GM12878 (cell line): ENCODE measurements around the gene C11orf98. TPM values are rescaled to one million over a fixed set of nuclear protein-coding genes. Genes with fewer than 3 reads are reported as not detected.

ENCODE experiments used
- ATAC-seq: fragments of 200-7000 bp; cut with Tn5 transposase; 3 replicates; pipeline ENCODE4 v1.9.1; 2020; ENCODE audit warnings: mild to moderate bottlenecking, moderate library complexity
- BruUV-seq: library from RNA; stranded (reverse); fragments of 400-500 nt; replicated peaks from 2 replicates; lab custom pipeline; 2021; lab: Mats Ljungman, UMichigan
- CTCF ChIA-PET: fragments of 300-600 bp; sonication (Branson Sonifier 250); formaldehyde crosslinking; extraction: SDS; loops from one replicate; lab custom pipeline; 2021; ENCODE audit warnings: inconsistent platforms; lab: Yijun Ruan, JAX
- POLR2A ChIA-PET: fragments of 350-600 bp; formaldehyde crosslinking; extraction: SDS; loops from one replicate; lab custom pipeline; 2021; ENCODE audit warnings: inconsistent platforms; lab: Charles Lee
- RAD21 ChIA-PET: fragments of 300-600 bp; sonication (Branson Sonifier 250); formaldehyde crosslinking; loops from one replicate; lab custom pipeline; 2023; ENCODE audit warnings: antibody characterized with exemption; ENCODE audit not compliant: unreplicated experiment; lab: Charles Lee
- SMC1A ChIA-PET: fragments of 300-600 bp; sonication (Branson Sonifier 250); formaldehyde crosslinking; loops from one replicate; lab custom pipeline; 2023; ENCODE audit not compliant: unreplicated experiment, uncharacterized antibody; lab: Charles Lee
- DNase-seq: peaks from one replicate; pipeline ENCODE4 v3.0.0-alpha.2; 2011; ENCODE audit warnings: low read depth, low spot score
- FAIRE-seq: peaks from 3 replicates; lab custom pipeline; 2011; peaks lifted over from hg19 to GRCh38; lab: Jason Lieb, UNC
- H2AFZ ChIP-seq: 2 replicates; pipeline ENCODE4 v1.6.0; 2011; ENCODE audit warnings: low read depth, low read length, control low read depth; ENCODE audit not compliant: control insufficient read depth
- H3K27ac ChIP-seq: 2 replicates; pipeline ENCODE4 v1.5.1; 2011; ENCODE audit warnings: control low read depth; ENCODE audit not compliant: control insufficient read depth, insufficient read depth
- H3K27me3 ChIP-seq, 2 experiments: replicated peaks in 1 of 2; 2 replicates each; pipeline versions ENCODE4 v1.6.0 to v1.6.1; 2011; ENCODE audit warnings: low read length in 1 of 2; ENCODE audit not compliant: control insufficient read depth in 2 of 2, insufficient read depth in 2 of 2
- H3K36me3 ChIP-seq, 2 experiments: 2 replicates each; pipeline ENCODE4 v1.5.1; 2011; ENCODE audit warnings: low read length in 1 of 2; ENCODE audit not compliant: control insufficient read depth in 2 of 2, insufficient read depth in 2 of 2
- H3K4me1 ChIP-seq: 2 replicates; pipeline ENCODE4 v1.6.1; 2011; ENCODE audit warnings: mild to moderate bottlenecking, low read length, moderate library complexity, mixed read lengths; ENCODE audit not compliant: control insufficient read depth, insufficient read depth
- H3K4me2 ChIP-seq: 2 replicates; pipeline ENCODE4 v1.6.0; 2011; ENCODE audit warnings: control low read depth; ENCODE audit not compliant: control insufficient read depth, insufficient read depth
- H3K4me3 ChIP-seq: fragments of 200-600 bp; sonication (generic); 2 replicates; pipeline ENCODE4 v1.5.1; 2016
- H3K79me2 ChIP-seq: 2 replicates; pipeline ENCODE4 v1.6.0; 2011; ENCODE audit warnings: low read length; ENCODE audit not compliant: control insufficient read depth, insufficient read depth
- H3K9ac ChIP-seq: 2 replicates; pipeline ENCODE4 v1.8.0; 2011; ENCODE audit warnings: low read length, control low read depth, mixed read lengths; ENCODE audit not compliant: control insufficient read depth, insufficient read depth
- H3K9me3 ChIP-seq: replicated peaks from 3 replicates; pipeline ENCODE4 v1.5.1; 2011; ENCODE audit warnings: mild to moderate bottlenecking, low read length; ENCODE audit not compliant: control insufficient read depth, insufficient read depth
- H4K20me1 ChIP-seq: 2 replicates; pipeline ENCODE4 v1.6.0; 2011; ENCODE audit not compliant: control insufficient read depth, insufficient read depth
- E2F4 ChIP-seq: IDR thresholded peaks from 2 replicates; pipeline ENCODE4 v1.6.1; 2012; ENCODE audit warnings: low read depth, low read length, improper control_type of control experiment
- EP300 ChIP-seq, 2 experiments: fragments of 150-350 bp in 1 of 2; IDR thresholded peaks; 2 replicates each; pipeline ENCODE4 v1.6.1; 2011 to 2012; ENCODE audit warnings: low read depth in 2 of 2, low read length in 2 of 2, borderline replicate concordance in 1 of 2, improper control_type of control experiment in 1 of 2, inconsistent platforms in 1 of 2; ENCODE audit not compliant: control insufficient read depth in 1 of 2
- HDGF ChIP-seq: fragments of 450-650 bp; IDR thresholded peaks from 2 replicates; pipeline ENCODE4 v1.6.1; 2016; ENCODE audit warnings: antibody characterized with exemption
- MEF2A ChIP-seq: IDR thresholded peaks from 2 replicates; pipeline ENCODE4 v1.6.1; 2011; ENCODE audit warnings: low read depth, mild to moderate bottlenecking, low read length, moderate library complexity; ENCODE audit not compliant: insufficient read depth
- MTA2 ChIP-seq: fragments of 450-650 bp; IDR thresholded peaks from 2 replicates; pipeline ENCODE4 v1.6.1; 2016; ENCODE audit warnings: low read depth, mild to moderate bottlenecking, moderate library complexity
- POU2F2 ChIP-seq: IDR thresholded peaks from 3 replicates; pipeline ENCODE4 v1.6.1; 2011; ENCODE audit warnings: low read depth, mild to moderate bottlenecking, low read length, borderline replicate concordance
- RB1 ChIP-seq: fragments of 450-650 bp; formaldehyde crosslinking; IDR thresholded peaks from 2 replicates; pipeline ENCODE4 v1.6.1; 2017; ENCODE audit warnings: mild to moderate bottlenecking, borderline replicate concordance
- TARDBP ChIP-seq: IDR thresholded peaks from 2 replicates; pipeline ENCODE4 v1.6.1; 2016; ENCODE audit warnings: borderline replicate concordance
- ZBTB33 ChIP-seq: fragments of 450-650 bp; IDR thresholded peaks from 2 replicates; pipeline ENCODE4 v1.6.1; 2017; ENCODE audit warnings: mild to moderate bottlenecking
- ZNF207 ChIP-seq: fragments of 450-650 bp; IDR thresholded peaks from 2 replicates; pipeline ENCODE4 v1.6.1; 2014; ENCODE audit warnings: antibody characterized with exemption, mild to moderate bottlenecking, borderline replicate concordance
- WGBS: methylation state at CpG from one replicate; pipeline ENCODE4 v1.1.6; 2016; ENCODE audit warnings: low lambda C conversion rate; ENCODE audit not compliant: insufficient replicate concordance, insufficient coverage; ENCODE audit errors: missing lambda C conversion rate; 5-methylcytosine and 5-hydroxymethylcytosine counted together
- in situ Hi-C: fragments of 300-500 bp; cut with MboI; formaldehyde crosslinking; loops from 9 replicates; pipeline ENCODE4 v1.14.3; 2018; ENCODE audit warnings: mixed read lengths
- intact Hi-C: fragments of 100-400 bp; cut with micrococcal nuclease; formaldehyde crosslinking; loops from one replicate; pipeline ENCODE4 v1.14.2; 2022; ENCODE audit not compliant: unreplicated experiment
- polyA plus RNA-seq, 11 experiments: library from polyadenylated mRNA; depleted of rRNA in 4 of 11; unstranded in 6 of 11; stranded (reverse) in 5 of 11; fragments of >200 nt; fragmentation: Nextera tagmentation in 4 of 11; fragmentation: Illumina TruSeq in 1 of 11; extraction: Ambion mirVana in 4 of 11; extraction: Trizol in 1 of 11; gene quantifications; 1 replicate in 1 of 11; 2 replicates in 10 of 11; pipeline versions ENCODE4 v1.2.1 to v1.2.3, GENCODE V29; 2011 to 2016; ENCODE audit warnings: inconsistent platforms in 2 of 11, missing spikeins in 2 of 11, low read depth in 1 of 11
- total RNA-seq, 4 experiments: library from RNA; depleted of rRNA in 3 of 4; stranded (reverse); fragments of >200 nt in 3 of 4; fragmentation: Illumina TruSeq in 1 of 4; extraction: Trizol in 1 of 4; gene quantifications; 2 replicates each; pipeline versions ENCODE4 v1.2.1 to v1.2.3, GENCODE V29; 2013 to 2021

Gene C11orf98
- total and polyA plus RNA-seq, 10 of the 15 experiments (the other 5 are each of a cell fraction or from before 2014, with no cell fraction given): 62.5 to 270 (median 162) TPM

- peaks cover 37% of the 10 kb centered on the region for H3K79me2 ChIP-seq
- H3K4me1 ChIP-seq: peaks cover 4% of the 10 kb centered on the region; the same call in 1 of the 2 replicates
- CTCF ChIA-PET: interaction anchor here (0.6 to 1.4 kb wide), 5 partner anchors 20 to 438 kb away, joined by 3 to 6 read pairs (median 3); partner anchors contain the start of genes C11orf98 and CSKMT
- DNase-seq (no peak), FAIRE-seq (no peak), ATAC-seq (no peak)
- H4K20me1 ChIP-seq: no peaks in the 10 kb centered on the region
- H3K27ac ChIP-seq: no peak overlapping the region
- in situ Hi-C loops (no loop called here), intact Hi-C loops (no loop called here)
- no peaks in the 10 kb centered on the region for H3K27me3 ChIP-seq
- SMC1A ChIA-PET: interaction anchor here (0.6 to 3.1 kb wide), 4 partner anchors 11 to 24 kb away, joined by 3 to 9 read pairs (median 4); no protein-coding TSS in a partner anchor
- no peak overlapping the region for H3K9ac ChIP-seq
- WGBS: 89% methylated on average over 7 of the region's 8 CpGs
- no peak overlapping the region for H3K4me2 ChIP-seq
- peaks cover 10 to 11% of the 10 kb centered on the region in 2 experiments; a peak in 3 of 4 replicates for H3K36me3 ChIP-seq
- RAD21 ChIA-PET: interaction anchor here (1.2 kb wide), 1 partner anchor 19 kb away, joined by 3 read pairs; no protein-coding TSS in a partner anchor
- no peak for TF ChIP-seq ZNF207
- no peak for TF ChIP-seq MEF2A
- TF ChIP-seq EP300 (IDR thresholded peaks at IDR 0.05; ENCODE audit: borderline replicate concordance in 1 of 2, control insufficient read depth in 1 of 2, low read depth in 2 of 2, low read length in 2 of 2): no peak
- BruUV-seq: no TSS peak
- H2AFZ ChIP-seq: no peak overlapping the region
- H3K4me3 ChIP-seq: no peak overlapping the region
- no peaks in the 10 kb centered on the region for H3K9me3 ChIP-seq
- POLR2A ChIA-PET: interaction anchor here (0.8 to 14.6 kb wide), 4 partner anchors 11 to 32 kb away, joined by 3 to 295 read pairs (median 6); partner anchors contain the start of genes B3GAT3, C11orf98, CSKMT and LBHD1
Observed at GRCh38 chr11:62644220-62644619, 20.8 kb downstream of the C11orf98 start.

GRCh38 chr11:62632492-62632891, 32.5 kb downstream of the C11orf98 start:
- SMC1A ChIA-PET: no interaction called here
- no peak overlapping the region for H3K4me2 ChIP-seq
- no peaks in the 10 kb centered on the region for H3K9me3 ChIP-seq
- in situ Hi-C loops (no loop called here), intact Hi-C loops (no loop called here)
- H3K9ac ChIP-seq: no peak overlapping the region
- no TSS peak for BruUV-seq
- no peak overlapping the region for H3K27ac ChIP-seq
- no peak overlapping the region for H2AFZ ChIP-seq
- DNase-seq: no peak
- H3K4me3 ChIP-seq: no peak overlapping the region
- RAD21 ChIA-PET: interaction anchor here (0.6 kb wide), 1 partner anchor 13 kb away, joined by 3 read pairs; no protein-coding TSS in a partner anchor
- peaks cover 34 to 44% of the 10 kb centered on the region in 2 experiments for H3K36me3 ChIP-seq
- ATAC-seq: no peak
- no peaks in the 10 kb centered on the region for H3K79me2 ChIP-seq
- no peaks in the 10 kb centered on the region for H3K27me3 ChIP-seq
- CTCF ChIA-PET: no interaction called here
- 100% methylated on average over 6 of the region's 6 CpGs for WGBS
- H3K4me1 ChIP-seq: no peaks in the 10 kb centered on the region
- no peak for FAIRE-seq
- no peaks in the 10 kb centered on the region for H4K20me1 ChIP-seq
- POLR2A ChIA-PET: no interaction called here
- no peak for TF ChIP-seq E2F4
- TF ChIP-seq HDGF: no peak
- TF ChIP-seq MTA2: no peak
- TF ChIP-seq ZBTB33: no peak
- no peak for TF ChIP-seq POU2F2
- TF ChIP-seq TARDBP: no peak
- no peak for TF ChIP-seq RB1
